Body of pancreas (tissue), 4 donors: ENCODE measurements around the gene AP1M1.

Experiments used
- POLR2A ChIP-seq, 3 donors: fragments of 450-650 bp; IDR thresholded peaks; one replicate each; pipeline ENCODE4 v1.6.1; 2016; ENCODE audit warnings: antibody characterized with exemption in 3 of 3, mild to moderate bottlenecking in 2 of 3
- TF ChIP-seq, protein P1 (sequence below), 7 experiments: fragments of 450-650 bp in 4 of 7; fragments of 200-600 bp in 3 of 7; sonication (generic) in 3 of 7; IDR thresholded peaks; one replicate each; pipeline ENCODE4 v1.5.1; 2016 to 2019; ENCODE audit warnings: antibody characterized with exemption in 7 of 7

DNA sequence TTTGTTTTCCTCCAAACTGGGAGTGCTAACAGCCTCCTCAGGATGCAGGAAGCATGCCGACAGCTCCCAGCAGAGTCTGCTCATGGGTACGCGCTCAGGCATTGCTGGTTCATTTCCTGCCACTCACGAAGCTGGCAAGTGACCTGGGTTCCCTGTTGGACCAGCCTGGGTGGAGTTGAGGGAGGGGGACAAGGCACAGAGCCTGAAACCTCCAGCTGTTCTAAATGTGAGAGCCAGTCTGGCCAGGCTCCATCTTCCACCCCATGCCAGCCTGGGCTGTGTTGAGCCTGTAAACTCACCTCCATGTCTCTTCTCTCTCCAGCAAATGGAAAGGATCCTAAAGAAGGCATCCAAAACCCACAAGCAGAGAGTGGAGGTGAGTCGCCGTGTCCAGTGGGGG is 7.5 kb upstream of the AP1M1 start:
- TF ChIP-seq, protein P1, sequence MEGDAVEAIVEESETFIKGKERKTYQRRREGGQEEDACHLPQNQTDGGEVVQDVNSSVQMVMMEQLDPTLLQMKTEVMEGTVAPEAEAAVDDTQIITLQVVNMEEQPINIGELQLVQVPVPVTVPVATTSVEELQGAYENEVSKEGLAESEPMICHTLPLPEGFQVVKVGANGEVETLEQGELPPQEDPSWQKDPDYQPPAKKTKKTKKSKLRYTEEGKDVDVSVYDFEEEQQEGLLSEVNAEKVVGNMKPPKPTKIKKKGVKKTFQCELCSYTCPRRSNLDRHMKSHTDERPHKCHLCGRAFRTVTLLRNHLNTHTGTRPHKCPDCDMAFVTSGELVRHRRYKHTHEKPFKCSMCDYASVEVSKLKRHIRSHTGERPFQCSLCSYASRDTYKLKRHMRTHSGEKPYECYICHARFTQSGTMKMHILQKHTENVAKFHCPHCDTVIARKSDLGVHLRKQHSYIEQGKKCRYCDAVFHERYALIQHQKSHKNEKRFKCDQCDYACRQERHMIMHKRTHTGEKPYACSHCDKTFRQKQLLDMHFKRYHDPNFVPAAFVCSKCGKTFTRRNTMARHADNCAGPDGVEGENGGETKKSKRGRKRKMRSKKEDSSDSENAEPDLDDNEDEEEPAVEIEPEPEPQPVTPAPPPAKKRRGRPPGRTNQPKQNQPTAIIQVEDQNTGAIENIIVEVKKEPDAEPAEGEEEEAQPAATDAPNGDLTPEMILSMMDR (IDR thresholded peaks at IDR 0.05) = no peak
- TF ChIP-seq POLR2A (IDR thresholded peaks at IDR 0.05) = no peak
